ENCODE measurements around the gene INSRR.

GRCh38 chr1:156846643-156847042, 12.3 kb downstream of the INSRR start:
- TF ChIP-seq CTCF (IDR thresholded peaks at IDR 0.05 in 8 of 11, conservative IDR thresholded peaks at IDR 0.05 in 3 of 11) (no peak), POLR2A (IDR thresholded peaks at IDR 0.05) (no peak), POLR2AphosphoS5 (IDR thresholded peaks at IDR 0.05) (no peak)
